Endodermal cell (in vitro differentiated cells): ENCODE measurements around the gene MINDY4. TPM values are rescaled to one million over a fixed set of nuclear protein-coding genes. Genes with fewer than 3 reads are reported as not detected.

Source experiments
- DNase-seq: peaks from one replicate; pipeline ENCODE4 v3.0.0-alpha.2; 2017
- H3K27ac ChIP-seq: 2 replicates; pipeline ENCODE4 v1.5.1; 2013; ENCODE audit warnings: mild to moderate bottlenecking, low read depth, low read length, moderate library complexity
- H3K27me3 ChIP-seq: 2 replicates; pipeline ENCODE4 v1.6.1; 2013; ENCODE audit warnings: mild to moderate bottlenecking, low read length, moderate library complexity; ENCODE audit not compliant: insufficient read depth, control insufficient read depth, poor library complexity, severe bottlenecking
- H3K36me3 ChIP-seq: 2 replicates; pipeline ENCODE4 v1.7.0; 2013; ENCODE audit warnings: mild to moderate bottlenecking, low read length, moderate library complexity; ENCODE audit not compliant: control insufficient read depth, insufficient read depth
- H3K4me1 ChIP-seq: one replicate; pipeline ENCODE4 v1.7.0; 2013; ENCODE audit warnings: low read length; ENCODE audit not compliant: control insufficient read depth, insufficient read depth
- H3K4me3 ChIP-seq: 2 replicates; pipeline ENCODE4 v1.5.1; 2013; ENCODE audit warnings: mild to moderate bottlenecking, low read length, moderate library complexity
- H3K9ac ChIP-seq: 2 replicates; pipeline ENCODE4 v1.6.1; 2013; ENCODE audit warnings: mild to moderate bottlenecking, low read length, moderate library complexity; ENCODE audit not compliant: poor library complexity, severe bottlenecking; ENCODE audit errors: extremely low read depth
- H3K9me3 ChIP-seq: 2 replicates; pipeline ENCODE4 v1.6.1; 2013; ENCODE audit warnings: mild to moderate bottlenecking, low read length, moderate library complexity; ENCODE audit not compliant: control insufficient read depth
- H3K27ac Mint-ChIP-seq: 2 replicates; pipeline ENCODE4 v1.8.0; 2020; ENCODE audit warnings: mixed read lengths
- H3K27me3 Mint-ChIP-seq: 2 replicates; pipeline ENCODE4 v1.8.0; 2021; ENCODE audit warnings: mild to moderate bottlenecking, mixed read lengths; ENCODE audit not compliant: insufficient read depth
- H3K36me3 Mint-ChIP-seq: 2 replicates; pipeline ENCODE4 v1.8.0; 2020; ENCODE audit warnings: low read depth, mixed read lengths
- H3K4me1 Mint-ChIP-seq: 2 replicates; pipeline ENCODE4 v1.8.0; 2020; ENCODE audit warnings: mixed read lengths
- H3K4me3 Mint-ChIP-seq: 2 replicates; pipeline ENCODE4 v1.8.0; 2020; ENCODE audit warnings: mild to moderate bottlenecking, moderate library complexity, mixed read lengths
- H3K9me3 Mint-ChIP-seq: 2 replicates; pipeline ENCODE4 v1.8.0; 2020; ENCODE audit warnings: mild to moderate bottlenecking, mixed read lengths
- WGBS, 2 experiments: methylation state at CpG; one replicate each; pipeline versions ENCODE4 v1.1.5 to v1.1.7; 2013; ENCODE audit warnings: missing lambda C conversion rate in 2 of 2, mixed read lengths in 1 of 2; ENCODE audit not compliant: insufficient coverage in 1 of 2, insufficient read length in 1 of 2; 5-methylcytosine and 5-hydroxymethylcytosine counted together
- total RNA-seq, 2 donors: library from RNA; stranded (reverse); fragmentation: NEBNext Ultra II Directional in 1 of 2; extraction: Animal tissue kit (Norgen Biotek cat#: 25700) in 1 of 2; gene quantifications; 2 replicates in 1 of 2; 3 replicates in 1 of 2; pipeline ENCODE4 v1.2.1, GENCODE V29; 2021
- TF ChIP-seq, protein P1 (sequence below): fragments of 200-600 bp; sonication (generic); conservative IDR thresholded peaks from 2 replicates; pipeline ENCODE4 v1.5.0; 2021; ENCODE audit warnings: antibody characterized with exemption, mild to moderate bottlenecking

The MINDY4 gene
- total RNA-seq, 2 donors from 2014 or later = 7.2 to 8.1 TPM

DNA sequence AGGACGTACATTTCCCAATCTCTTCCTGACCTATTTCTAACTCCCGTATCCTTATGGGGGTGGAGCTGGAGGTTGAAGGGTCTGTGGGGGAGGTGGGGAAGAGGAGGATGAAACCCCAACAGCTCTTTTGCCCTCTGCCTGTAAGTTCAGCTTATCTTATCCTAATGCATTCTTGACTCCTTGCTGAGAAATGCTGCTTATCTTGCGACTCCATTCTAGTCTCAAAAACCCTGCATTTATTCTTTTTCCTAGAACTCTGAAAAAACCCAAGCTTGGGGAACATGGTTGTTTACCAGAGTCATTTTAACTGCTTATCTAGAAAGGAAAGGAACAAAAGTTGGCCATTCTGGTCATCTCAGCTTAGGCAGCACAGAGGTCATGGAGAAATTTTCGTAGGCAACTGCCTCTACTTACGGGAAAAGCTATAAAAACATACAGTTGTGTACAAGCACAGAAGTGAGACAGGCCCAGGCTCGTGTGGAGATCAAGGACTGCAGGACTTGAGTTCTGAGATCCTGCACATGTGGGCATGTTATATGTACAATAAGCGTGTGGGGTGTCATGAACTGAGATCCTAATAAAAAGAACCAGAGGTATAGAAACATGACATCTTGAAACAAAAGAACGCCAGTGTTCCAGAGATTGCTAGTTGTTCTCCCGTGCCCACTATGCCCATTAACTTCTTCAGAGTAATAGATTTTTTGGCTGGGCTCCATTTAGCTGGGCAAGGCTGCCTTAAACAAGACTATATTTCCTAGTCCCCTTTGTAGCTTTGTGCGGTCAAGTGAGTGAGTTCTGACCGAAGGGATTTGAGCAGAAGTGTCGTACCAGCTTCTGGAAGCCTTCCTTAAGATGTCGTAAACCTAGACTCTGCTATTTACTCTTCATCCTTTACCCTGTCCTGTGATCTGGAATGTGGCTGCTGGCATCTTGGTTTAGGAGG is 9.7 kb upstream of the MINDY4 start:
- Mint-ChIP-seq H3K9me3 (no peaks in the 10 kb centered on the region), H3K4me3 (peak overlapping the region; percentile 19), H3K4me1 (peaks cover 20% of the 10 kb centered on the region), H3K27me3 (peaks cover 25% of the 10 kb centered on the region), H3K27ac (no peak overlapping the region), H3K36me3 (no peaks in the 10 kb centered on the region)
- no peak overlapping the region for H3K27ac ChIP-seq
- H3K4me3 ChIP-seq = peak overlapping the region; percentile 41
- WGBS, 2 experiments = 82 to 91% methylated on average over 10 to 12 of the region's 13 CpGs
- no peaks in the 10 kb centered on the region for H3K27me3 ChIP-seq
- peaks cover 4% of the 10 kb centered on the region for H3K4me1 ChIP-seq
- H3K9me3 ChIP-seq = no peaks in the 10 kb centered on the region
- TF ChIP-seq, protein P1, sequence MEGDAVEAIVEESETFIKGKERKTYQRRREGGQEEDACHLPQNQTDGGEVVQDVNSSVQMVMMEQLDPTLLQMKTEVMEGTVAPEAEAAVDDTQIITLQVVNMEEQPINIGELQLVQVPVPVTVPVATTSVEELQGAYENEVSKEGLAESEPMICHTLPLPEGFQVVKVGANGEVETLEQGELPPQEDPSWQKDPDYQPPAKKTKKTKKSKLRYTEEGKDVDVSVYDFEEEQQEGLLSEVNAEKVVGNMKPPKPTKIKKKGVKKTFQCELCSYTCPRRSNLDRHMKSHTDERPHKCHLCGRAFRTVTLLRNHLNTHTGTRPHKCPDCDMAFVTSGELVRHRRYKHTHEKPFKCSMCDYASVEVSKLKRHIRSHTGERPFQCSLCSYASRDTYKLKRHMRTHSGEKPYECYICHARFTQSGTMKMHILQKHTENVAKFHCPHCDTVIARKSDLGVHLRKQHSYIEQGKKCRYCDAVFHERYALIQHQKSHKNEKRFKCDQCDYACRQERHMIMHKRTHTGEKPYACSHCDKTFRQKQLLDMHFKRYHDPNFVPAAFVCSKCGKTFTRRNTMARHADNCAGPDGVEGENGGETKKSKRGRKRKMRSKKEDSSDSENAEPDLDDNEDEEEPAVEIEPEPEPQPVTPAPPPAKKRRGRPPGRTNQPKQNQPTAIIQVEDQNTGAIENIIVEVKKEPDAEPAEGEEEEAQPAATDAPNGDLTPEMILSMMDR = no peak
- no peak overlapping the region for H3K9ac ChIP-seq
- no peak for DNase-seq
- no peaks in the 10 kb centered on the region for H3K36me3 ChIP-seq

DNA sequence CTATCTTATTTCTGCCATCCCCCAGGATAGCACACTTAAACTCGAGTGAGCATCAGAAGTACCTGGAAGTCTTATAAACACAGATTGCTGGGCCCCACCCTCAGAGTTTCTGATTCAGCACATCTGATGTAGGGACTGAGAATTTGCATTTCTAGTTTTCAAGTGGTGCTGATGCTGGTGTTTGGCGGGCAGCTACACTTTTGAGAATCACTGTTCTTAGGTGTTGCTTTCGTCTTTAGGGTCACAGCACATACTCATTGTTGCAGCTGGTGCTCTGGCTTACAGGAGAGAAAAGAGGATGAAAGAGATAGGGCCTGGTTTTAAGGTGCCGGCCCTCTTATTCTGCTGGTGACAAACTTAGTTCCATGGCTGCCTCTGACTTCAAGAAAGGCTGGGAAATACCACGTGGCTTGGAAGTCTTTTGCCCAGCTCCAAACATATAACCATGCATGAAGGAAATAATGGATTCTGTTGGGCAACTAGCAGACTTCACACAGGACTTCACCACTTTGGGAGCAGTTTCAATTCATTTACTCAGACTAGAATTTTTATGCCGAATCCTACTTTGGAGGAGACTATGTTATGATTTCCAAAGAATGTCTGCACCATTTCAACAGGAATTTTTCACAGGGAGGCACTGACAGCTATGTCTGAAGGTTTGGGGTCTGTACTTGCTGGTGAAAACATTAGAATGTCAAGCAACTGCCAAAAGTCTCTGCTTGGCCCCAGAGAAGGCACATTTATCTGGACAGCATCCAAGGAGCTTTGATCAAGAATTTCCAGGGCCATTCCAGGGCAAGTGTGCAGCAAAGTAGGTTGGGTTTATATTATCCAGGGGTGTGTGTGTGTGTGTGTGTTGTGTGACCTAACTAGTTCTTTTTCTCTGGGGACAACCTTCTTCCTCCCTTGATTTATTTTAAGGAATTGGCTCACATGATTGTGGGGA is 6.9 kb upstream of the MINDY4 start:
- Mint-ChIP-seq H3K9me3 (no peaks in the 10 kb centered on the region), H3K27me3 (peaks cover 36% of the 10 kb centered on the region), H3K27ac (no peak overlapping the region), H3K4me1 (peaks cover 20% of the 10 kb centered on the region), H3K4me3 (no peak overlapping the region), H3K36me3 (no peaks in the 10 kb centered on the region)
- no peak overlapping the region for H3K9ac ChIP-seq
- peak; percentile 20 for DNase-seq
- H3K4me3 ChIP-seq = no peak overlapping the region
- TF ChIP-seq, protein P1 = no peak
- no peaks in the 10 kb centered on the region for H3K9me3 ChIP-seq
- no peak overlapping the region for H3K27ac ChIP-seq
- peaks cover 4% of the 10 kb centered on the region for H3K4me1 ChIP-seq
- H3K36me3 ChIP-seq = no peaks in the 10 kb centered on the region
- no peaks in the 10 kb centered on the region for H3K27me3 ChIP-seq
- 83% methylated on average over 2 to 6 of the region's 6 CpGs for WGBS, 2 experiments

DNA sequence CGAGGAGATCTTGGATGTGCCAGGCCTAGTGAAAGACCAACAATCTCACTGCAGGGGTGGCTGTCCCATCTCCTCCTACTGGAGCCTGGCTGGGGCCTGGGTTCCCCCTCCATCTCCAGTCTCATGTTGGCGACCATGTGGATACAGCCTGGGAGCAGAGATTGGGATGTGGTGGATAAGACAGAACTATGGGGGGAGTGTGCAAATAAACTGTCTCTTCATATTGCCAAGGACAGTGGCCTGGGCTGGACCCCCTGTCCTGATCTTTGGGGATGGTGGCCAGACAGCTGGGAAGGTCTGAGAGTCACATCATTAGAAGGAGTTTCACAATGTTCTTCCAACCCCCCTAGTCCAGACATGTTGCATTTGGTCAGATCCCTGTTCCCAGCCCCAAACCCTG is 5.8 kb upstream of the MINDY4 start:
- Mint-ChIP-seq H3K4me3 (no peak overlapping the region), H3K4me1 (peaks cover 20% of the 10 kb centered on the region), H3K27me3 (peaks cover 36% of the 10 kb centered on the region), H3K27ac (no peak overlapping the region), H3K36me3 (no peaks in the 10 kb centered on the region), H3K9me3 (no peaks in the 10 kb centered on the region)
- H3K9me3 ChIP-seq = no peaks in the 10 kb centered on the region
- H3K4me1 ChIP-seq = peaks cover 4% of the 10 kb centered on the region
- no peak overlapping the region for H3K27ac ChIP-seq
- H3K9ac ChIP-seq = no peak overlapping the region
- no peaks in the 10 kb centered on the region for H3K36me3 ChIP-seq
- TF ChIP-seq, protein P1 = no peak
- H3K27me3 ChIP-seq = no peaks in the 10 kb centered on the region
- peak; percentile 24 for DNase-seq
- H3K4me3 ChIP-seq = no peak overlapping the region
- 86 to 95% methylated on average over 1 to 2 of the region's 2 CpGs for WGBS, 2 experiments
